ENCODE results near the gene OSBPL9. TPM values are rescaled to one million over a fixed set of nuclear protein-coding genes. Genes with fewer than 3 reads are reported as not detected.
"Not testable (repeated sequence)": the region's sequence is repeated elsewhere in the genome, so short reads cannot be mapped to it uniquely, and the experiment has no call there.

OSBPL9 gene
- total RNA-seq, 1 donor from 2014 or later, result 48.7 TPM

DNA sequence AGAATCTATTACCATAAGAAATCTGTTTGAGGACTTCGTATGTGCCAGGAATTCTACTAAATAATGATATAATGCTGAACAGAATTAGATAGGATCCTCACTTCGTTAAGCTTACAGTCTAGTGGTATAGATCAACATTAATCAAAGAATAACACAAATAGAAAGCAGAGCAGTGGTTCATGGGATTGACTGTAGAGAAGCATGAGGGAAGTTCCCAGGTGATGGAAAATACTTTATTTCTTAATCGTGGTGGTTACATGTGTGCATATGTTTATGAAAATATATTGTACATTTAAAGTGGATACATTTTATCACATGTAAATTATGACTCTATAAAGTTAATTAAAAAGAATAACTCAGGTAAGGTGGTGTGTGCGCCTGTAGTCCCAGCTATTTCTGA lies 110.5 kb downstream of the OSBPL9 start:
- intact Hi-C loops (cut with DNase I), result loop anchor here (5.0 kb wide), 2 partner anchors 35 to 40 kb away; no protein-coding TSS in a partner anchor
- no peak for DNase-seq (ENCODE audit: low spot score)

DNA sequence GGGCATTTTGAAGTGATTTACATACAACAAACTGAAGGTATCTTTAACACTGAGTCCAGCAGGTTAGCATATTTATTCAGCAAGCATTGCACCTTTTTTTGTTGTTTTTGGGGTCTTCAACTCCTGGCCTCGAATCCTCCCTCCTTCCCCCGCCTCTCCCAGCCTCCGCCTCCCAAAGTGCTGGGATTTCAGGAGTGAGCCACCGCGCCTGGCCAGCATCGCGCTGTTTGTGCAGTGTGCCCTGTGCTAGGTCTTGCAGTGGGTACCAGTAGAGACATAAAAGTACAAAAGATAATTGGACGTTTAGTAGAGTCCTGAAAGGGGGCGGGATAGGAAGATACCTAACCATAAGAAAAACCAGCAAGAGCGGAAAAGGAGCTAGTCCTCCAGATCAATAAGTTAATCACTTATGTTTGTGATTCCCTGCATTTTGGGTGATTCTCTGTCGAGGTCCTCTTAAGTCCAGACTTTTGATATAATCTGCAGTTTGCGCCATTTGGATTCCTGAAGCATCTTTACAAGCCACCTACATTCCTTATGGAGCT lies 111.8 kb downstream of the OSBPL9 start:
- intact Hi-C loops (cut with DNase I), result loop anchor here (5.0 kb wide), 2 partner anchors 36 to 39 kb away; no protein-coding TSS in a partner anchor
- no peak for DNase-seq (ENCODE audit: low spot score)

GRCh38 chr1:51729156-51729823 lies 112.4 kb downstream of the OSBPL9 start:
- peak; percentile 95 for DNase-seq (ENCODE audit: low spot score)
- intact Hi-C loops (cut with DNase I), result loop anchor here (5.0 kb wide), 2 partner anchors 37 to 38 kb away; no protein-coding TSS in a partner anchor

- intact Hi-C loops (cut with DNase I), result loop anchor here (5.0 kb wide), 4 partner anchors 37 to 113 kb away; partner anchors contain the start of gene OSBPL9
- DNase-seq (ENCODE audit: low spot score), result peak; percentile 76
Observed at GRCh38 chr1:51729824-51730301, 113.0 kb downstream of the OSBPL9 start.

DNA sequence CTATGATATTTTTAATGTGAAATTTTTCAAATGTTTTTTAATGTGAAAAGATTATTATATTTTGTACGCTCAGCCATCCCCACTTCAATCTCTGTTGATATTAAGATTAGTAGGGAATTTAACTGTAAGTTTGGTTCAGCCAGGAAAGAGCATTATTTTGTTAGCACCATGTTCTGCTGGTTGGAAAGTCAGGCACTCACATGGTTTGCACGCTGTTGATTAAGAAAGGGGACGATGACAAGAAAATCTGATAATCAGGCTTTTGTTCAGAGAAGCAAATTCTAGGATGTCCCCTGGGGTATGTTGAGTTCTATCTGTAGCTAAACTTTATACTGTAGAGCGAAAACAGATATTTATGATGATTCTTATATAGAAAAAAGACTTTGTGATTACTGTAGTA lies 115.1 kb downstream of the OSBPL9 start:
- no peak for DNase-seq (ENCODE audit: low spot score)
- intact Hi-C loops (cut with DNase I), result loop anchor here (5.0 kb wide), 2 partner anchors 70 to 115 kb away; partner anchors contain the start of gene OSBPL9

DNA sequence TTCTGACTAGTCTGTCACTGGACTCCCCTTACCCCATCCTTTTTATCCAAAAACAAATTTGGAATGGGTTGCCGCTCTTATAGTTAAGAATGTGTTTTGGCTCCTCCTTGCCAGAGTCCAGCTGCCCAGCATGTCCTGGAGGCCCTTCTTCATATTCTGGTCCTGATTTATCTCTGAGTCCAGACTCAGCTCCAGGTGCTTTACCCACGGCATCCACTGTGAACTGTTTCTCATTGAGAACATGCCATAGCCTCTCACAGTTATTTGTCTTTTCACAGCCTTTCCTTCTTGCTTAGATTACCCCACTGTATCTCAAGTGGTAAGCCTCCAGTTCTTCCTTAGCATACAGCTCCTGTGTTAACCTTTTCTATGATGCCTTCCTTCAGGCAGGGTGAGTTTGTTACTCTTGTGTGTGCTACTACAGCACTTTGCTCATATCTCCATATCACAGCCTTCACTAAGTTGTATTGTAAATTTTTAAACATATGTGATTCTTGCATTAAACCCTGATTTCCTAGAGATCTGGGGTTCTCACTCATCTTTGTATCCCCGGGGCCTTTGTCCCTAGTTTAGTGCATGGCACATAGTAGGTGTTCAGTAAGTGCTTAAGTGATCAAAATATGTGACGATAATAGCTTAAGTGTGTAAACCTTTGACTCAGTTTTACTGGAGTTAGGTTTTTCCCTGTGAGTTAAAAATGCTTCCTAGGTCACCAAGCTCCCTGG lies 116.0 kb downstream of the OSBPL9 start:
- intact Hi-C loops (cut with DNase I), result loop anchor here (5.0 kb wide), 2 partner anchors 71 to 116 kb away; partner anchors contain the start of gene OSBPL9
- DNase-seq (ENCODE audit: low spot score), result no peak

DNA sequence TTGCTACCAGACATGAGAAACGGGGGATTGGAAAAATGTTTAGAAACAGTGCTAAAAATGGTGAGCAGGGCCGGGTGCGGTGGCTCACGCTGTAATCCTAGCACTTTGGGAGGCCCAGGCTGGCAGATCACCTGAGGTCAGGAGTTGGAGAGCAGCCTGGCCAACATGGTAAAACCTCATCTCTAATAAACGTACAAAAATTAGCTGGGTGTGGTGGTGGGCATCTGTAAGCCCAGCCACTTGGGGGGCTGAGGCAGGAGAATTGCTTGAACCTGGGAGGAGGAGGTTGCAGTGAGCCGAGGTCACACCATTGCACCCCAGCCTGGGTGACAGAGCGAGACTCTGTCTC lies 116.5 kb downstream of the OSBPL9 start:
- DNase-seq (ENCODE audit: low spot score), result not testable (repeated sequence)
- intact Hi-C loops (cut with DNase I), result loop anchor here (5.0 kb wide), 2 partner anchors 71 to 116 kb away; partner anchors contain the start of gene OSBPL9

GRCh38 chr1:51733793-51734522 lies 117.1 kb downstream of the OSBPL9 start:
- intact Hi-C loops (cut with DNase I), result loop anchor here (5.0 kb wide), 2 partner anchors 72 to 117 kb away; partner anchors contain the start of gene OSBPL9

DNA sequence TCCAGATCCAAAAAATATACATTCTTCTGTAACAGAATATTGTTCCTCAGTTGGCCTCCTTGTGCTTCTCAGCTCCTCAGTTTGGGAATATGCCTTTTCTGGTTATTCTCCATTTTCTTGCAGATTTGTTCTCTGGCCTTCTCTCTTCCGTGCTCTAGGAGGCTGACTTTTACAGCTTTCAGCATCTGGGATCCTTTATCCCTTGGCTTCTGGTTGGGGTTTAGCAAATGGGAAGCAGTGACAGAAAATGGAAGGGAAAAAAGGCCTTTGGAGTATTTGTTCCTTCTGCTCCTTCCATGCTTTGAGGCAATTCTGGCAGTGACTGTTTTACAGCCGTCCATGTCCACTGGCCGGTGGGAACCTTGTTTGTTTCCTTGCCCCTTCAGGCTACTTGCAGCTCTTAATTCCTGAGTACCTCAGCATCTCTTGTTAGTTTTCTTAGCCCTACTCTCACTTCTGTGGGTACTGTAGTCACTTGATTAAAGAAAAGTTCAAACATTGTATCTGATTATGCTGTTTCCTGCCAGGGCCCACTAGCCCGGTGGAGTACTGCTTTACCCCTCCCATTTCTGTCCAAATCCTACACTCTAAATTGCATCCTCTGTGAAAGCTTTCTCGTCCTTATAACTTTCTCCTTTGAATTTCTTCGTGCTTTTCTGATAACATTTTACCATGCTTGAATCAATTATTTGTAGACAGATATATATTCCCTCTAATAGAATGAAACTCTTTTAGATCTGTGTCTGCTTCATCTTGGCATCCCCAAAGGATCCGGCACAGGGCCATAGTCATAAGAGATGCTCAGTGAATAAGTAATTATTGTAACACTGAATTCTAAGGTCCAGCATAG lies 118.2 kb downstream of the OSBPL9 start:
- intact Hi-C loops (cut with DNase I), result loop anchor here (5.0 kb wide), 2 partner anchors 73 to 118 kb away; partner anchors contain the start of gene OSBPL9
- no peak for DNase-seq (ENCODE audit: low spot score)

More at GRCh38 chr1:51733793-51734522, 117.1 kb downstream of the OSBPL9 start:
- no peak for DNase-seq (ENCODE audit: low spot score)

DNA sequence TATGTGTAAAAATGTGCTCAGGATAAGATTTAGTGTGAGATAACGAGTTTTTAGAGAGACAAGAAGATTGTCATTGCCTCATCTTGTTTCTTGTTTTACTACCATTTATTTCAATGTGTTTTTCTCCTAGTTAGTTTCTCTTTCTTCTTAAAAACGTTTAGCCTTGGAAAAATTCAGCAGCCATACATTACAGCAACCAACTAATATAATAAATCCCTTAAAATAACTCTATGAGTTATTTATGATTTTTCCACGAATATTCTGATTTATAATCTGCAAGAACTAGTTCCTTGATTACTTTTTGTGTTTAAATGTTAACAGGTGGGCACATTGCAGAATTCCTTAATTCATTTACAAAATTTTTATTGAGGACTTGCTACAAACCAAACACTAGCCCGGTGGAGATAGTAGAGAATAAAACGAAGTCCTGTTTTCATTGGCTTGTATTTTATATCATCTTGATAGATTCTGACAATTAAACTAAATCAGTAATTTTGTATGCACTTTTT lies 118.9 kb downstream of the OSBPL9 start:
- DNase-seq (ENCODE audit: low spot score), result no peak
- intact Hi-C loops (cut with DNase I), result no loop called here

DNA sequence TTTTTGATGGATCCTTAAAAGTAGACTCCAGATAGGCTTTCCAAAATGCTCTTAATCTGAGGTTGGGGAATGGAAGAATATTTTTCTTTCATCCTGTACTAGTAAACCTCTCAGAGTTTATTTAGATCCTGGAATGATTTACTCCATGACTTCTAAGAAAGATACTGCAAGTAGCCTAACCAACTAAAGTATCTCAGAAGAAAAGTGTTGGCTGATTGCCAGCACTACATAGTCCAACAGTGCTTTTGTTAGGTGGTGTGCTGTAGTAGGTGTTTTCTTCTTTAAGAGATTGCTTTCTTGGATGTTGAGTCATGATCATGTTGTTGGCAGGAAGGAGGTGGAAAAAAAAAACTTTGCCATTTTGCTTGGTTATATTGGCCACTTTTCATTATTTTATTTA lies 119.8 kb downstream of the OSBPL9 start:
- no peak for DNase-seq (ENCODE audit: low spot score)
- intact Hi-C loops (cut with DNase I), result no loop called here

GRCh38 chr1:51738681-51739080 lies 121.8 kb downstream of the OSBPL9 start:
- intact Hi-C loops (cut with DNase I), result no loop called here
- no peak for DNase-seq (ENCODE audit: low spot score)

- intact Hi-C loops (cut with DNase I), result no loop called here
Observed at GRCh38 chr1:51740652-51741051, 123.8 kb downstream of the OSBPL9 start.

GRCh38 chr1:51741121-51741681 lies 124.3 kb downstream of the OSBPL9 start:
- intact Hi-C loops (cut with DNase I), result no loop called here
- no peak for DNase-seq (ENCODE audit: low spot score)

More at GRCh38 chr1:51740652-51741051, 123.8 kb downstream of the OSBPL9 start:
- DNase-seq (ENCODE audit: low spot score), result no peak

- no peak for DNase-seq (ENCODE audit: low spot score)
- intact Hi-C loops (cut with DNase I), result no loop called here
Observed at GRCh38 chr1:51744506-51745303, 127.8 kb downstream of the OSBPL9 start.

GRCh38 chr1:51745304-51745570 lies 128.3 kb downstream of the OSBPL9 start:
- intact Hi-C loops (cut with DNase I), result no loop called here
- DNase-seq (ENCODE audit: low spot score), result no peak

DNA sequence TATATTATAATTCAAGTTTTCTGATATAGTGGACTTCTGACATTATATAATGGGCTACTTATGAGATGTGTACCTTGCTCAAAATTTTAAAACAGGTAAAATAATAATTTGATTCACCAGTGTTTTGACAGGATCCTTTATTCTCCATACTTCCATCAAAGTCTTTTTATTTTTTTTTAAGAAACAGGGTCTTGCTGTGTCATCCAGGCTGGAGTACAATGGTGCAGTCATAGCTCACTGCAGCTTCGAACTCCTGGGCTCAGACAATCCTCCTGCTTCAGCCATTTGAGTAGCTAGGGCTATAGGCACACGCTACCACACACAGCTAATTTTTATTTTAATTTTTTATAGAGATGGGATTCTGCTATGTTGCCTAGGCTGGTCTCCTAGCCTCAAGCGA lies 132.3 kb downstream of the OSBPL9 start:
- no peak for DNase-seq (ENCODE audit: low spot score)
- intact Hi-C loops (cut with DNase I), result no loop called here

Measured in cardiac septum (tissue), 1 donor.